Natural killer cell (primary cell): ENCODE results near the gene MERTK. TPM values are rescaled to one million over a fixed set of nuclear protein-coding genes. Genes with fewer than 3 reads are reported as not detected.

ENCODE experiments used
- ATAC-seq, 3 donors: fragments of 150-1000 bp in 2 of 3; fragments of 200-7000 bp in 1 of 3; cut with Tn5 transposase; 1 replicate in 1 of 3; 2 replicates in 2 of 3; pipeline ENCODE4 v1.10.0; 2021; ENCODE audit warnings: mild to moderate bottlenecking in 2 of 3, moderate library complexity in 2 of 3
- DNase-seq, 2 donors: peaks; one replicate each; pipeline versions ENCODE4 v3.0.0 to v3.0.0-alpha.2; 2013 to 2021; ENCODE audit warnings: mixed read lengths in 1 of 2
- H3K27ac ChIP-seq: one replicate; pipeline ENCODE4 v1.5.1; 2013; ENCODE audit warnings: mild to moderate bottlenecking, low read length
- H3K27me3 ChIP-seq: one replicate; pipeline ENCODE4 v1.6.1; 2013; ENCODE audit warnings: low read length; ENCODE audit not compliant: control insufficient read depth, insufficient read depth
- H3K36me3 ChIP-seq: one replicate; pipeline ENCODE4 v1.6.1; 2013; ENCODE audit warnings: low read length; ENCODE audit not compliant: control insufficient read depth, insufficient read depth
- H3K4me1 ChIP-seq: one replicate; pipeline ENCODE4 v1.6.1; 2013; ENCODE audit warnings: low read length; ENCODE audit not compliant: control insufficient read depth, insufficient read depth
- H3K4me3 ChIP-seq: one replicate; pipeline ENCODE4 v1.5.1; 2013; ENCODE audit warnings: low read length
- H3K9me3 ChIP-seq: one replicate; pipeline ENCODE4 v1.6.1; 2013; ENCODE audit warnings: low read length; ENCODE audit not compliant: control insufficient read depth, insufficient read depth
- H3K27ac Mint-ChIP-seq, 2 donors: one replicate each; pipeline ENCODE4 v1.8.0; 2022; ENCODE audit warnings: mild to moderate bottlenecking in 2 of 2, mixed read lengths in 2 of 2, moderate library complexity in 1 of 2
- H3K27me3 Mint-ChIP-seq, 2 donors: one replicate each; pipeline ENCODE4 v1.8.0; 2022; ENCODE audit warnings: low read depth in 2 of 2, mixed read lengths in 2 of 2
- H3K36me3 Mint-ChIP-seq: one replicate; pipeline ENCODE4 v1.8.0; 2022; ENCODE audit warnings: mixed read lengths
- H3K4me1 Mint-ChIP-seq, 2 donors: one replicate each; pipeline ENCODE4 v1.8.0; 2022; ENCODE audit warnings: mixed read lengths in 2 of 2
- H3K4me3 Mint-ChIP-seq: one replicate; pipeline ENCODE4 v1.8.0; 2022; ENCODE audit warnings: mild to moderate bottlenecking, moderate library complexity, mixed read lengths
- H3K9me3 Mint-ChIP-seq, 2 donors: one replicate each; pipeline ENCODE4 v1.8.0; 2022; ENCODE audit warnings: mixed read lengths in 2 of 2
- WGBS: methylation state at CpG from one replicate; pipeline ENCODE4 v1.1.7; 2013; ENCODE audit warnings: missing lambda C conversion rate; ENCODE audit not compliant: insufficient coverage; 5-methylcytosine and 5-hydroxymethylcytosine counted together
- intact Hi-C: fragments of 100-400 bp; cut with micrococcal nuclease; formaldehyde crosslinking; loops from one replicate; pipeline ENCODE4 v1.14.2; 2022
- total RNA-seq, 4 donors: library from RNA; stranded (reverse); fragments of 120-200 nt in 1 of 4; gene quantifications; one replicate each; pipeline versions ENCODE4 v1.2.3 to v1.2.4, GENCODE V29; 2013 to 2022
- TF ChIP-seq, protein P1 (sequence below): fragments of 200-600 bp; IDR thresholded peaks from one replicate; pipeline ENCODE4 v1.8.0; 2022; ENCODE audit warnings: antibody characterized with exemption

MERTK gene
- total RNA-seq, 3 donors from 2014 or later (not counting 1 experiment from before 2014, with no cell fraction given) = 0.38 to 1.2 (median 0.45) TPM

DNA sequence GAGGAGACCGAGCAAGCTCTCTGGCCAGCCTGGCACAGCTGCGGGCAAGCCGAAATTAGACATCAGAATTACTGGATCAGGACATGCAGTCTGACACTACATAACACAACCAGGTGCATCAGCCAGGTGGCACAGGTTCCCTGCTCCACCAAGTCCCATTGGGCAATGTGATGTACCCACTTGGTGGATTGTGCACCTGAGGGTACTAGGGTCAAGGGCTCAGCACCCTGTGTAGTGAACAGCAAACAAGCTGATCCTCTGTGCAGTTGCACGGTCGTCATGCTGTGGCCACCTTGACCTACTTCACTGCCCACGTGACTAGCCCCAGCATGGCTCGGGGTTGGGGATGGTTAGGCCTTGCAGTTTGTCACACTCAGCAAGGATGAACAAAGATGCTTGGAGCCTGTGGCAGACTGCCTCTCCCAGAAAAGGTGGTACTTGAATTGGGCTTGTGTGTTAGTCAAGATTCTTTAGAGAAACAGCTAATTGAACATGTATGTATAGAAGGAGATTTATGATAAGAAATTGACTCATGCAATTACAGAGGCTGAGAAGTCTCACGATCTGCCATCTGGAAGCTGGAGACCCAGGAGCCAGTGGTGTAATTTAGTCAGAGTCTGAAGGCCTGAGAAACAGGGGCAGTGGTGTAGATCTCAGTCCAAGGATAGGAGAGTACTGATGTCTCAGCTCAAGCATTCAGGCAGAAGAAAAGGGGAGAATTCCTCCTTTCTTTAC, 85.2 kb downstream of the MERTK start:
- 54% methylated on average over 8 of the region's 8 CpGs for WGBS
- intact Hi-C loops = no loop called here
- no peaks in the 10 kb centered on the region for H3K9me3 Mint-ChIP-seq
- no peak for DNase-seq
- ATAC-seq = no peak
- TF ChIP-seq, protein P1, sequence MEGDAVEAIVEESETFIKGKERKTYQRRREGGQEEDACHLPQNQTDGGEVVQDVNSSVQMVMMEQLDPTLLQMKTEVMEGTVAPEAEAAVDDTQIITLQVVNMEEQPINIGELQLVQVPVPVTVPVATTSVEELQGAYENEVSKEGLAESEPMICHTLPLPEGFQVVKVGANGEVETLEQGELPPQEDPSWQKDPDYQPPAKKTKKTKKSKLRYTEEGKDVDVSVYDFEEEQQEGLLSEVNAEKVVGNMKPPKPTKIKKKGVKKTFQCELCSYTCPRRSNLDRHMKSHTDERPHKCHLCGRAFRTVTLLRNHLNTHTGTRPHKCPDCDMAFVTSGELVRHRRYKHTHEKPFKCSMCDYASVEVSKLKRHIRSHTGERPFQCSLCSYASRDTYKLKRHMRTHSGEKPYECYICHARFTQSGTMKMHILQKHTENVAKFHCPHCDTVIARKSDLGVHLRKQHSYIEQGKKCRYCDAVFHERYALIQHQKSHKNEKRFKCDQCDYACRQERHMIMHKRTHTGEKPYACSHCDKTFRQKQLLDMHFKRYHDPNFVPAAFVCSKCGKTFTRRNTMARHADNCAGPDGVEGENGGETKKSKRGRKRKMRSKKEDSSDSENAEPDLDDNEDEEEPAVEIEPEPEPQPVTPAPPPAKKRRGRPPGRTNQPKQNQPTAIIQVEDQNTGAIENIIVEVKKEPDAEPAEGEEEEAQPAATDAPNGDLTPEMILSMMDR = no peak
- H3K36me3 Mint-ChIP-seq = no peaks in the 10 kb centered on the region
- Histone ChIP-seq H3K9me3 (no peaks in the 10 kb centered on the region), H3K27ac (no peak overlapping the region), H3K36me3 (no peaks in the 10 kb centered on the region), H3K27me3 (no peaks in the 10 kb centered on the region), H3K4me3 (no peak overlapping the region), H3K4me1 (no peaks in the 10 kb centered on the region)
- H3K4me3 Mint-ChIP-seq = no peak overlapping the region
- no peaks in the 10 kb centered on the region for H3K27me3 Mint-ChIP-seq
- no peaks in the 10 kb centered on the region for H3K4me1 Mint-ChIP-seq
- H3K27ac Mint-ChIP-seq = no peak overlapping the region

DNA sequence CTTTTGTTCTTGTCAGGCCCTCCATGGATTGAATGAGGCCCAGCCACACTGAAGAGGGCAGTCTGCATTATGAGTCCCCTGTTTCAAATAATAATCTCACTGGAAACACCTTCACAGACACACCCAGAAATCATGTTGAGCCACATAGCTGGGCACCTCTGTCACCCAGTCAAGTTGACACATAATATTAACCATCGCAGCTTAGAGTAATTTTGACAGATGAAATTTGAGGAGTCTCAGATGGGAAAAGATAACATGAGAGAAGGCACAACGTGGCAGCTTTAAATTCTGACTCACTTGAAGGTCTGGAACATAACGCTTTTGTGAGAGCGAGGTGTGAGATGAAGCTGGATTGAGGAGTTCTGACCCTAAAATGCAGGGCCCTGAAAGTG, 85.8 kb downstream of the MERTK start:
- TF ChIP-seq, protein P1 = no peak
- Mint-ChIP-seq H3K36me3 (no peaks in the 10 kb centered on the region), H3K27ac (no peak overlapping the region), H3K4me1 (no peaks in the 10 kb centered on the region), H3K4me3 (no peak overlapping the region), H3K27me3 (no peaks in the 10 kb centered on the region), H3K9me3 (no peaks in the 10 kb centered on the region)
- H3K4me3 ChIP-seq = no peak overlapping the region
- ATAC-seq (no peak), DNase-seq (no peak)
- H3K27ac ChIP-seq = no peak overlapping the region
- H3K27me3 ChIP-seq = no peaks in the 10 kb centered on the region
- no peaks in the 10 kb centered on the region for H3K9me3 ChIP-seq
- 93% methylated on average over 4 of the region's 4 CpGs for WGBS
- intact Hi-C loops = no loop called here
- no peaks in the 10 kb centered on the region for H3K4me1 ChIP-seq
- H3K36me3 ChIP-seq = no peaks in the 10 kb centered on the region

DNA sequence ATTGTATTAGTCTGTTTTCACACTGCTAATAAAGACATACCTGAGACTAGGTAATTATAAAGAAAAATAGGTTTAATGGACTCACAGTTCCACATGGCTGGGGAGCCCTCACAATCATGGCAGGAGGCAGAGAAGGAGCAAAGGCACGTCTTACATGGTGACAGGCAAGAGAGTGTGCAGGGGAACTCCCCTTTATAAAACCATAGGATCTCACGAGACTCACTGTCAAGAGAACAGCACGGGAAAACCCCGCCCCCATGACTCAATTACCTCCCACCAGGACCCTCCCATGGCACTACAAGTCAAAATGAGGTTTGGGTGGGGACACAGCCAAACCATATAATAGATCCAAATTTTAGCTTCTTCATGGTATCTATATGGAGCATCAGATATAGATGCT, 87.1 kb downstream of the MERTK start:
- intact Hi-C loops = no loop called here
- Histone ChIP-seq H3K36me3 (no peaks in the 10 kb centered on the region), H3K9me3 (no peaks in the 10 kb centered on the region), H3K4me3 (no peak overlapping the region), H3K27ac (no peak overlapping the region), H3K27me3 (no peaks in the 10 kb centered on the region), H3K4me1 (no peaks in the 10 kb centered on the region)
- 57% methylated on average over 4 of the region's 4 CpGs for WGBS
- ATAC-seq = no peak
- no peak overlapping the region for H3K4me3 Mint-ChIP-seq
- no peaks in the 10 kb centered on the region for H3K9me3 Mint-ChIP-seq
- H3K4me1 Mint-ChIP-seq = no peaks in the 10 kb centered on the region
- no peak for DNase-seq
- no peaks in the 10 kb centered on the region for H3K36me3 Mint-ChIP-seq
- no peaks in the 10 kb centered on the region for H3K27me3 Mint-ChIP-seq
- H3K27ac Mint-ChIP-seq = no peak overlapping the region
- TF ChIP-seq, protein P1 = no peak
